Measurements from ENCODE around the gene CGNL1. TPM values are rescaled to one million over a fixed set of nuclear protein-coding genes. Genes with fewer than 3 reads are reported as not detected.

Gene CGNL1
- total RNA-seq, 2 donors from 2014 or later: 82.6 to 98.0 TPM

DNA sequence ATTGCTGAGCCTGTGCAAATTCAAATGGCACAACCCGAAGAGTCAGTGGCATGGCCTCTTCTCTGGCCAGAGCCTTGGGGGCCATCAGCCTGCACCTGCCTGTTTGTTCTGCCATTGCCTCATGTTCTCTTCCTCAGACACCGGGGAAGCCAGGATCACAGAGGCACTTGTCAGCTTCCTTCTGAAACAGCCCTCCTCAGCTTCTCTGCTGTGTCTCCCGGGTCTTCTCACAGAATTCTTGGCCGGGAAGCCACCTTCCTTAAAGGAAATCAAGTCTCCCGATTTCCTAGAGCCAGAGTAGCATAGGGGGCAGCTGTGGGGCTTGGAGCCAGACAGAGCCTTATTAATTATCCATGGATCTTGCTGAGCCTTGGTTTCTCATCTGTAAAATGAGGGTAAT, 47.4 kb upstream of the CGNL1 start:
- peaks cover 4% of the 10 kb centered on the region for H3K4me1 ChIP-seq (ENCODE audit: control insufficient read depth, insufficient read depth, low read length)
- WGBS, 2 experiments (ENCODE audit: insufficient coverage in 1 of 2, insufficient read length in 1 of 2): 91 to 92% methylated on average over 4 to 5 of the region's 5 CpGs
- peaks cover 28% of the 10 kb centered on the region for H3K4me1 Mint-ChIP-seq

DNA sequence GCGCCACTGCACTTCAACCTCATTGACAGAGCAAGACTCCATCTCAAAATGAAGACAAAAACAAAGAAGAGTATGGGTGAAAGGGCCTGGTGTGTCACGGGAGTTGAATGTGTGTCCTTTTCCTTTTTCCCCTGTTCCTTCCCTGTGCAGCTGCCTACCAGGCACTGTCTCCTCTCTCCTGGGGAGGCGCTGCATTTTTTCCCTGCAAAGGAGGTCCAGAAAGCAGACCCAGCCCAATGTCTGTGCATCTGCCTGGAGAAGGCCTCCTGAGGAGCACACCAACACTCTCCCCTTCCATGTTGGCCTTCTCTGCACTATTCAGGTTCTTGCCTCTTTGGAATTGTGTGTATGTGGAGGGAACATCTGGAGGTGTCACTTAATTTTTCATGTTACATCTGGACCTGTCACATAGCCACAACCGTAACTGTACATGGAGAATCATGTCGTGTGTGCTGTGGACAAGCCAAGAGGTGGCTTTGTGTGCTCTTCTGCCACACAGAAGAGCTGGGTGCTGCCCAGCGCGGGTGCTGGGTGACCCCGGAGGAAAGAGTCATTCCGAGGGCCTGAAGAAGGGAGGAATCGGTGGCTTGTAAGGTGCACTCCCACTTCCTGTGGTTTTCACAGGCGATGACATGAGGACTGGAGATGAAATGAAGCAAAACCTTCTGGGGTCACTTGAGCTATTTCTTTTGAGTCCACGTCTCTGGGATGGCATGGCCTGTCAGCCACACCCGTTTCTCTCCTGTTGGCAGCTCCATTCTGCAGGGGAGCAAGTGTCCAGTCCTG, 46.5 kb upstream of the CGNL1 start:
- H3K9ac ChIP-seq (ENCODE audit: extremely low read depth, low read length, poor library complexity, severe bottlenecking): no peak overlapping the region
- no peak overlapping the region for H3K4me3 ChIP-seq (ENCODE audit: low read length)
- Mint-ChIP-seq H3K9me3 (no peaks in the 10 kb centered on the region), H3K27ac (no peak overlapping the region), H3K4me1 (peaks cover 31% of the 10 kb centered on the region), H3K27me3 (ENCODE audit: insufficient read depth) (no peaks in the 10 kb centered on the region), H3K4me3 (no peak overlapping the region), H3K36me3 (ENCODE audit: low read depth) (no peaks in the 10 kb centered on the region)
- H3K9me3 ChIP-seq (ENCODE audit: control insufficient read depth, low read length): no peaks in the 10 kb centered on the region
- peaks cover 4% of the 10 kb centered on the region for H3K4me1 ChIP-seq (ENCODE audit: control insufficient read depth, insufficient read depth, low read length)
- no peaks in the 10 kb centered on the region for H3K36me3 ChIP-seq (ENCODE audit: control insufficient read depth, insufficient read depth, low read length)
- H3K27ac ChIP-seq (ENCODE audit: low read depth, low read length): no peak overlapping the region
- no peaks in the 10 kb centered on the region for H3K27me3 ChIP-seq (ENCODE audit: control insufficient read depth, insufficient read depth, low read length, poor library complexity, severe bottlenecking)
- WGBS, 2 experiments (ENCODE audit: insufficient coverage in 1 of 2, insufficient read length in 1 of 2): 94 to 96% methylated on average over 11 to 13 of the region's 13 CpGs
- no peak for DNase-seq
- TF ChIP-seq, protein P1, sequence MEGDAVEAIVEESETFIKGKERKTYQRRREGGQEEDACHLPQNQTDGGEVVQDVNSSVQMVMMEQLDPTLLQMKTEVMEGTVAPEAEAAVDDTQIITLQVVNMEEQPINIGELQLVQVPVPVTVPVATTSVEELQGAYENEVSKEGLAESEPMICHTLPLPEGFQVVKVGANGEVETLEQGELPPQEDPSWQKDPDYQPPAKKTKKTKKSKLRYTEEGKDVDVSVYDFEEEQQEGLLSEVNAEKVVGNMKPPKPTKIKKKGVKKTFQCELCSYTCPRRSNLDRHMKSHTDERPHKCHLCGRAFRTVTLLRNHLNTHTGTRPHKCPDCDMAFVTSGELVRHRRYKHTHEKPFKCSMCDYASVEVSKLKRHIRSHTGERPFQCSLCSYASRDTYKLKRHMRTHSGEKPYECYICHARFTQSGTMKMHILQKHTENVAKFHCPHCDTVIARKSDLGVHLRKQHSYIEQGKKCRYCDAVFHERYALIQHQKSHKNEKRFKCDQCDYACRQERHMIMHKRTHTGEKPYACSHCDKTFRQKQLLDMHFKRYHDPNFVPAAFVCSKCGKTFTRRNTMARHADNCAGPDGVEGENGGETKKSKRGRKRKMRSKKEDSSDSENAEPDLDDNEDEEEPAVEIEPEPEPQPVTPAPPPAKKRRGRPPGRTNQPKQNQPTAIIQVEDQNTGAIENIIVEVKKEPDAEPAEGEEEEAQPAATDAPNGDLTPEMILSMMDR (conservative IDR thresholded peaks at IDR 0.05): peak; percentile 22

More for the DNA sequence above, 47.4 kb upstream of the CGNL1 start:
- DNase-seq: no peak
- H3K9me3 ChIP-seq (ENCODE audit: control insufficient read depth, low read length): no peaks in the 10 kb centered on the region
- no peak overlapping the region for H3K4me3 ChIP-seq (ENCODE audit: low read length)
- H3K36me3 ChIP-seq (ENCODE audit: control insufficient read depth, insufficient read depth, low read length): no peaks in the 10 kb centered on the region
- no peaks in the 10 kb centered on the region for H3K36me3 Mint-ChIP-seq (ENCODE audit: low read depth)
- no peaks in the 10 kb centered on the region for H3K9me3 Mint-ChIP-seq
- no peaks in the 10 kb centered on the region for H3K27me3 ChIP-seq (ENCODE audit: control insufficient read depth, insufficient read depth, low read length, poor library complexity, severe bottlenecking)
- no peak overlapping the region for H3K4me3 Mint-ChIP-seq
- no peak overlapping the region for H3K27ac ChIP-seq (ENCODE audit: low read depth, low read length)
- H3K27me3 Mint-ChIP-seq (ENCODE audit: insufficient read depth): no peaks in the 10 kb centered on the region
- no peak overlapping the region for H3K9ac ChIP-seq (ENCODE audit: extremely low read depth, low read length, poor library complexity, severe bottlenecking)
- H3K27ac Mint-ChIP-seq: no peak overlapping the region
- TF ChIP-seq, protein P1 (conservative IDR thresholded peaks at IDR 0.05): no peak

DNA sequence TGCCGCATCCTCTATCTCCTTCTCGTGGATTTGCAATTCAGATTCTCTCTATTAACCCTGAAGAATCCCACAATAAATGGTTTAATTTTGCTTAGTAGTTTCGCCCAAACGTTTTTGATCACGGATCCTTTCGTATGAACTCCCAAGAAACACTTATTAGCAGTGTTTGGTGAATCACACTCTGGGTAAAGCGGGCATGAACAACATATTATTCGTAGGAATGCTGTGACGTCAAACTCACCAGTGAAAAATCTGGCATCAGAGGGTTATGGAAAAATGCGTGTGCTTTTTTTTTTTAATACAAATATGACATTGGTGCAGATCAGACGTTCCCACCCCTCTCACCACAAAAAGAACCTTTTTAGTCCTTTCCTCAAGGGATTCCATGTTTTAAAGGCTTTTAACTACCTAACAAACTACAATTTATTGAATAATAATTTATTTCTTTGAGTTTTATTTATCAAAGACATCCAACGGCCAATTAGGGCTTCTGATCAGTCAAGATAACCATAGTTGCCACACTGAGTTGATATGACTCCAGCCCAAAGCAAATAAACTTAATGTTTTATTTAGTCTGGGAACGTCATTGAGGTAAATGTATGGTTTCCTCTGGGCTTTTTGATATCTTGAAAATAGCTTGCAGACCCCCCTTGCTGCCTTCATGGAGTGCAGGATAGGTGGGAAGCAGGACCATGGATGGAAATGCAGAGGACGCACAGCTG, 45.5 kb upstream of the CGNL1 start:
- no peak overlapping the region for H3K27ac Mint-ChIP-seq
- peaks cover 30% of the 10 kb centered on the region for H3K4me1 Mint-ChIP-seq
- WGBS, 2 experiments (ENCODE audit: insufficient coverage in 1 of 2, insufficient read length in 1 of 2): 88 to 91% methylated on average over 8 to 14 of the region's 14 CpGs
- Histone ChIP-seq H3K27ac (ENCODE audit: low read depth, low read length) (no peak overlapping the region), H3K27me3 (ENCODE audit: control insufficient read depth, insufficient read depth, low read length, poor library complexity, severe bottlenecking) (no peaks in the 10 kb centered on the region), H3K4me3 (ENCODE audit: low read length) (no peak overlapping the region), H3K36me3 (ENCODE audit: control insufficient read depth, insufficient read depth, low read length) (no peaks in the 10 kb centered on the region), H3K9me3 (ENCODE audit: control insufficient read depth, low read length) (no peaks in the 10 kb centered on the region), H3K9ac (ENCODE audit: extremely low read depth, low read length, poor library complexity, severe bottlenecking) (no peak overlapping the region), H3K4me1 (ENCODE audit: control insufficient read depth, insufficient read depth, low read length) (peaks cover 4% of the 10 kb centered on the region)
- TF ChIP-seq, protein P1 (conservative IDR thresholded peaks at IDR 0.05): no peak
- no peak for DNase-seq
- H3K27me3 Mint-ChIP-seq (ENCODE audit: insufficient read depth): no peaks in the 10 kb centered on the region
- no peaks in the 10 kb centered on the region for H3K36me3 Mint-ChIP-seq (ENCODE audit: low read depth)
- H3K4me3 Mint-ChIP-seq: no peak overlapping the region
- H3K9me3 Mint-ChIP-seq: no peaks in the 10 kb centered on the region

Measured in endodermal cell (in vitro differentiated cells).